G401 (cell line): Measurements from ENCODE around the gene EFNA2. TPM values are rescaled to one million over a fixed set of nuclear protein-coding genes. Genes with fewer than 3 reads are reported as not detected.
"Not testable (repeated sequence)": the region's sequence is repeated elsewhere in the genome, so short reads cannot be mapped to it uniquely, and the experiment has no call there.

Experiments
- DNase-seq: peaks from one replicate; pipeline ENCODE4 v3.0.0-alpha.2; 2015; ENCODE audit warnings: low spot score
- in situ Hi-C: cut with HindIII; loops from 2 replicates; pipeline ENCODE4 v1.10.0; 2016; ENCODE audit warnings: low sequenced_read_pairs, mixed read lengths
- total RNA-seq: library from RNA; depleted of rRNA; stranded (reverse); fragments of >200 nt; shearing (Covaris generic); gene quantifications from 2 replicates; pipeline ENCODE4 v1.2.3, GENCODE V29; 2014

Gene EFNA2
- total RNA-seq, 1 experiment from 2014 or later: 1.3 TPM

DNA sequence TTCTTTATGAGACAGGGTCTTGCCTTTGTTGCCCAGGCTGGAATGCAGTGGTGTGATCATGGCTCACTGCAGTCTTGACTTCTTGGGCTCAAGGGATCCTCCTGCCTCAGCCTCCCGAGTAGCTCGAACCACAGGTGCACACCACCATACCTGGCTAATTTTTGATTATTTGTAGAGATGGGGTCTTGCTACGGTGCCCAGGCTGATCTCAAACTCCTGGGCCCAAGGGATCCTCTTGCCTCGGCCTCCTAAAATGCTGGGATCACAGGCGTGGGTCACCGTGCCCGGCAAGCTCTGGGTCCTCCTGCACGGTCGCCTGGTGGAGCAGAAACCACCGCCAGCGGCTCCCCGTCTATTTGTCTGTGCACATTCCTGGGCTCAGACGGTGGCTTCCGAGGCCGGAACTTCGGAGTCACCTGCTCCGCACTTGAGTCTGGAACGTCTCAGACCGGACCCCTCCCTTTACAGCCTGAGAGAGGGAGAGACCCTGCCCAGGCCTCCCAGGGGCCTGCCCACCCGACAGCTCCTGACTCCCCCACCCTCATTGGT, 22.2 kb downstream of the EFNA2 start:
- in situ Hi-C loops: no loop called here
- DNase-seq: no peak

DNA sequence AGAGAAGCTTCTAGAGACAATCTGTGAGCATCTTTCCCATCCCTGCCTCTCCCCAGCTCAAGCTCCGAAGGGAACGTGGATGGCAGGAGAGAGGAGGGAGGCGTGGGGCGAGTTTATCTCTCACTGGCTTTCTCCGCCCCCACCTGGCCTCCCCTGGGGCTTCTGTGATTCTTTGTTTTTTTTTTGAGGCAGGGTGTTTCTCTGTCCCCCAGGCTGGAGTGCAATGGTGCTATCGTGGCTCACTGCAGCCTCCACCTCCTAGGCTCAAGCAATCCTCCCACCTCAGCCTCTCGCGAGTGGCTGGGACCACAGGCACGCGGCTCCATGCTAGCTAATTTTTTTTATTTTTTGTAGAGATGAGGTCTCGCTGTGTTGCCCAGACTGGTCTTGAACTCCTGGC, 23.0 kb downstream of the EFNA2 start:
- no peak for DNase-seq
- in situ Hi-C loops: no loop called here

DNA sequence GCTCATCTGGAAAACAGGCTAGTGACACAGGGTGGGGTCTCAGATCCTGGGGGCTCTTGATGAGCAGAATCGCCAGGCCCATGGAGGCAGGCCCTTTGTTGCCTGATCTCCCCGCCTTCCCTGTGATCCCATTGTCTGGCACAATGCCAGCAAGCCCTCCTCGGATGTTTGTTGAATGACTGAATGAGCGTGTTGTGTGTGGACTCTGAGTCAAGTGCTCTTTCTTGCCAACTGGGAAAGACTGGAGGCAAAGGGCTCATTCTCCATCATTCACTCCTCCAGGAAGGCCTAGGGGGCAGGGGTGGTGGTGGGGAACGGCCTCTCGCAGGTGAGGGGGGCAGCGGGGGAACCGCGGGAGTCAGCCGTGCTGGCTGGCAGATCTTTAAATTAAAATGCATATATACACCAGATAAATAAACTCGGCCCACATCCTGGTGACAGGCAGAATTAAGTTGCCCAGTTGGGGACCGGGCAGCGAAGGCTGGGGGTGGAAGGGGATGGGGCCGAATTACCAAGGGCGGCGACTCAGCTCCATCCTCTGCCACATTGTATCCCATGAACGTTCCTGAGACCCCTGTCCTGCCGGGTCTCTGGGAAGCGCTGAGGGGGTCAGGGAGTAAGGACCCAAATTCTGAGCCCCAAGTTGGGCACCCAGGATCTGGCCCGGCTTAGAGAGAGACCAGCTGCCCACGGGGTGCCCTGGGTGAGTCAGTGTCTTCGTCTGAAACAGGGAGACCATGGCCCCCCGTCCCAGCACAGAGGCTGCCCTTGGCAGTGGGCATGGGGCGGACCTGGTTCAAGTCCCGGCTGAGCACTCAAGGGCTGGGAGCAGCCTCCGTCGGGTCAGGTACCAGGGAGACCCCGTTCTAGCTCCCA, 24.5 kb downstream of the EFNA2 start:
- no peak for DNase-seq
- in situ Hi-C loops: no loop called here

DNA sequence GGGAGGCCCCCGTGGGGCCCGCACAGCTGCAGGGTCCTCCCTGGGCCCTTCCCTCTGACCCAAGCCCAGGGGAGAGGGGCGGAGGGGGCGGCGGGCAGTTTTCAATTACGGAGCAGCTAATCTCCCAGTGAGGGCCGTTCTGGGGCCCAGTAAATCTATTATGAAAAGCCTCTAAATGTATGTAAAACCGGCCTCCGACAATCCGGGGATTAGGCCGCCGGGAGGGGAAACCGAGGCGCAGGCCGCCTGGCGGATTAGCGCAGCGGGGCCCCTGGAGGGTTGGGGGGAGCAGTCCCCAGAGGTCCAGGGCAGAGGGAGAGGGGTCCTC, 25.1 kb downstream of the EFNA2 start:
- in situ Hi-C loops: no loop called here
- no peak for DNase-seq

DNA sequence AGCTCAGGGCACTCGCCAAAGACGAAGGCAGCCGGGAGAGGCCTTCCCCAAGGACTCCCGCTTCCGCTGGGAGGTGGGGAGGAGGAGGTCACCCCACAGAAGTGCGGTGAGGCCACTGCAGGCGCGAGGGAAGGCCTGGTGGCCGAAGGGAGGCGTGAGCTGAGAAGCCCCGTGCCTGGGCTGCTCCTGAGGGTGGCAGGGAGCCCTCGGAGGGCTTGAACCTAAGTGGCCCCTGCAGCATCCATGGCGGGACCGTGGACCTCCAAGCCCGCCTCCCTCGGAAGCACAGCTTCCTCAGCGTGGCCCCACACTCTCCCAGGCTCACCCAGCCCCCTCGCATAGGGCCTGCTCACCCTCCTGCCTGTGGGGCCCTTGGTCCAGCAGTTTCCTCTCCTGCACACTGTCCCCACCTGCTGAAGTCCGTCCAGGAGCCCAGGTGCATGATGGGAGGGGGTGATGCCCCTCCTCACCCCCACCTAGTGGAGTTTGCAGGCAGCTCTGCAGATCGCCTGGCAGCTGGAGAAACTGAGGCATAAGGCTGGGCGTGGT, 25.9 kb downstream of the EFNA2 start:
- DNase-seq: no peak
- in situ Hi-C loops: no loop called here

DNA sequence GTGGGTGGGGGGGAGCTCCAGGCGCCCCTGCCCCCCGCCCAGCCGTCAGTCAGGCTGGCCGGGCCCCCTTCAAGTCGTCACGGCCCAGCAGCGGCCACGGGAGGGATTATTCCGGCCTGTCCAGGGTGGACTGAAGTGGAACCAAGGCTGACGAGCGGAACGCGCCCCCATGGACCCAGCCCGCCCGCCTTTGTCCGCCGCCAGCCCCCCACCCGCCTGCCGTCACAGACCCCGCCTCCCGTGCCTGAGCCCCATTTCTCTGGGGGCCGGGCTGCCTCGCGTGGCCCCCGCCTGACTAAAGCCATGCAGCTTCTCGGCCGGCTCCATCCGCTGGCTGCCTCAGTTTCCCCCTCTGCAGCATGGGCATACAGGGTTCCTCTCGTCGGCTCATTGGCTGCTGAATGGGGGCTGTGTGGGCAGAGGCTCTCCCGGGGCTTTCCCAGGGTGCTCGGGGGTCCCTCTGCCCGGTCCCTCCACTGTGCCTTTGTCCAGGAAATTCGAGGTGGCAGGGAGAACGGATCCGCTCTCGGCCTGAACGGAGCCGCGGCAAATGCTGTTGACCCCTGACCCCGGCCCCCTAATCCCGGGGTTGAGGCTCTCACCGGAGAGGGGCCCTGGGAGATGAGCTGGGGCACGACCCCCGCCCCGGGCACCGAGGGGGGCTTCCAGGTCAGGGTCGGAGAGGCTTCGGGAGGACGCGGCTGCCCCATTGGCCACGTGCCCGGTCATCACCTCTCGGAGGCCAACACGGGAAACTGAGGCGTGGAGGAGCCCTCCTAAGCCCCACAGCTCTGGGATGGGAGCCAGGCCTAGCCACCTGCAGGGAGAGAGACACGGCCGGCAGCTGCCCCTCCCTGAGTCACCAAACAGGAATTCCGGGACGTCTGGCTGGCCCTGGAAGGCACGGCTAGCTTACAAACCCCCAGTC, 27.4 kb downstream of the EFNA2 start:
- in situ Hi-C loops: no loop called here

DNA sequence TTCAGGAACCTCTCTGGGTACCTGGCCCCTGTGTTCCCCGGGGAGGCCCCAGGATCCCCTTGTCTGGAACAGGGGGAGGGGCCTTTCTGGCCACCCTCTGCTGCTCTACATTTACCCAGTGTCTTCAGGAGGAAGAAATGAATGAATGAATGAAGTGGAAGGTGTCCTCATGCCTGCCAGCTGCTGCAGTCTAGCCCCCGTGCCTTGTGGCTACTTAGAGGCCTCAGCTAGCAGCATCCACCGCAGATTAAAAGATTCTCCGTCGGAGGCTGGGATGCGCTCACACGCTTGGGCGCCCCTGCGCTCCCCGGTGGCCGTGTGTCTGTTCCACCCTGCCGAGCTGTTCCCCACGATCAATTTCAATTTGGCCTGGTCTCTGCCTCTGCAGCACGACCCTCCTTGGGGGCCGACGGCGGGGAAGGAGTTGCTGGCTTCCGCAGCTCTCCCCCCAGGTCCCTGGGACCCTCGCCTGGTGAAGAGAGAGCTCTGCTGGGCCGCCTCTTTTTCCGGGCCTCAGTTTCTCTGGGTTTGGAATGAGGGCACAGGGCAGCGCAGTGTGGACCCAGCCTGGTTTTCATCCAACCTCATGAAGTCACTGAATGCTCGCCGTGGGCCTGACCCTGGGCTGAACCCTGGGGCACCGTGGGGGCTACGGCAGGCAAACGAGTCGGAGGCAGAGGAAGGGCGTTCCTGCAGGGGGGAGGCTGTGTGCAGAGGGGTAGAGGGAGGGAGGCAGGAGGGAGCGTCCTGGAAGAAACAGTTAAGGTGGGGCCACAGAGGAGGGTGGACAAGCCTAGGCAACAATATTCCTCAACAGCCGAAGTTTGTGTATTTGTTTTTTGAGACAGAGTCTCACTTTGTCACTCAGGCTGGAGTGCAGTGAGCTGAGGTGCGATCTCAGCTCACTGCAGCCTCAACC, 28.3 kb downstream of the EFNA2 start:
- in situ Hi-C loops: no loop called here
- no peak for DNase-seq

More for the DNA sequence above, 27.4 kb downstream of the EFNA2 start:
- DNase-seq: no peak

DNA sequence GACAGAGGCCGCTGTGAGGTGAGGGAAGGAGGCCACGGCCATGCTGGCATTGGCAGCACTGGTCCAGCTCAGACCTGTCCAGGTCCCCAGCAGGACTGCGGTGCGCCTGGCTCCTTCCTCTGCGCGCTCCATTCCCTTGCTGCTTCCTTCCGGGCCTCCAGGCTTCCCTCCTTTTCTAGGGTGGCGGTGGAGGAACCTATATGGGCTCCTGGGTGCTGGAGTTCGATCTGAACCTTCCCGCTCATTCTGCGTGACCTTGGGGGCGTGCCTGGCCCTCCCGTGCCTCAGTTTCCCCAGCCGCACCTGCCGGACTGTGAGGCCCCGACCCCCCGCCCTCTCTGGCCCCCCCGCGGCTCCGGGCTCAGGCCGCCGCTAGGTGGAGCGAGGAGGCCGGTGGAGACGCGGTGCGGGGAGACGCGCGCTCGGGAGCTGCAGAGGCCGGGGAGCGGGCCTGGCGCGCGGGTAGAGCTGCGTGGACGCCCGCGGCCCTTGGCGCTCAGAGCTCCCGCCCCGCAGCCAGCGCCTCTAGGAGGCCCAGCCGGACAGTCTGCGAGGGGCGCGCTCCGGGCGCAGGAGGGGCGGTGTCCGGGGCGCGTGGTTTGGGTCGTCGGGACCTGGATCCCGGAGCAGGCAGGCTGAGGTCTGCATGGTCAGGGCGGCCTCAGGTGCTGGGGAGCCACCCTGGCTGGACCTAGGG, 29.9 kb downstream of the EFNA2 start:
- DNase-seq: peak; percentile 72

DNA sequence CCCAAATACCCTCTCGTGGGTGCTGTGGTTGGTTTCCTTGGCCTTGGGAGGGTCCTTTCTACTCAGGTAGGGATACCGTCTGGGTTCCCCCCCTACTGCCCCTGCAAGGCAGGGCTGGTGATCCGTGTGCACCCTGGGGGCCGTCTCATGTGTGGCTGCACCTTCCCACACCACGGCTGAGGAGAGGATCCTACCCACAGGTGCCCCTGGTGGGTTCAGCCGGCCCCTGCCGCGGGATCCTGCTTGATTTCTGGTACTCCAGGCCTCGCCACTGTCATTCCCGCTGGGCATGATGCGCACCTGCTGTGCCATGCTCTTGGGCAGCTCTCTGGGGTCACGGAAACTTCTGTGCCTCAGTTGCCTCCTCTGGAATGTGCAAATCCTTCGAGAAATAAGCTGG, 30.8 kb downstream of the EFNA2 start:
- in situ Hi-C loops: no loop called here
- DNase-seq: no peak

More for the DNA sequence above, 29.9 kb downstream of the EFNA2 start:
- in situ Hi-C loops: no loop called here

DNA sequence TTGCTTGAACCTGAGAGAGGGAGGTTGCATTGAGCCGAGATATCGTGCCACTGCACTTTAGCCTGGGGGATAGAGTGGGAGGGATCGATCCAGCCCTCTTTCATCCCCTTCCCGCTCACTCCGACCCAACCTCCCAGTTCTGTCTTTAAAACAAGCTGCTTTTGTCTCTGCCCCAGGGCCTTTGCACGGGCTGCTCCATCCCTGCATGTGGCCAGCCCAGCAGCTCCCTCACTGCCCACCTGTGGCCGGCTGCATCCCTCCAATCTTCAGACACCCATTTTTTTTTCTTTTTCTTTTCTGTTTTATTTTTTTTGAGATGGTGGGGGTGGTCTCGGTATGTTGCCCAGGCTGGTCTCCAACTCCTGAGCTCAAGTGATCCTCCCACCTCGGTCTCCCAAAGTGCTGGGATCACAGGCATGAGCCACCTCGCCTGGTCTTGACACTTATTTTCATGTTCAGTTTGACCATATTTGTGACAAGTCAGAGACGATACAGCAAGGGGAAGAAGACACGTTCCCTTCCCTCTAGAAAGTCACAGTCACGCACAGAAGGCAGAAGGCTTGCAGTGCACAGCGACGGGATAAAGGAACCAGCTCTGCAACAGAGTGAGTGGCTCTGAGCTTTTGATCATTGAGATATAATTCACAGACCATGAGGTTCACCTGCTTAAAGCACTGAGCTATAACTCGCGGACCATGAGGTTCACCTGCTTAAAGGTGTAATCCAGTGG, 31.8 kb downstream of the EFNA2 start:
- no peak for DNase-seq
- in situ Hi-C loops: no loop called here

DNA sequence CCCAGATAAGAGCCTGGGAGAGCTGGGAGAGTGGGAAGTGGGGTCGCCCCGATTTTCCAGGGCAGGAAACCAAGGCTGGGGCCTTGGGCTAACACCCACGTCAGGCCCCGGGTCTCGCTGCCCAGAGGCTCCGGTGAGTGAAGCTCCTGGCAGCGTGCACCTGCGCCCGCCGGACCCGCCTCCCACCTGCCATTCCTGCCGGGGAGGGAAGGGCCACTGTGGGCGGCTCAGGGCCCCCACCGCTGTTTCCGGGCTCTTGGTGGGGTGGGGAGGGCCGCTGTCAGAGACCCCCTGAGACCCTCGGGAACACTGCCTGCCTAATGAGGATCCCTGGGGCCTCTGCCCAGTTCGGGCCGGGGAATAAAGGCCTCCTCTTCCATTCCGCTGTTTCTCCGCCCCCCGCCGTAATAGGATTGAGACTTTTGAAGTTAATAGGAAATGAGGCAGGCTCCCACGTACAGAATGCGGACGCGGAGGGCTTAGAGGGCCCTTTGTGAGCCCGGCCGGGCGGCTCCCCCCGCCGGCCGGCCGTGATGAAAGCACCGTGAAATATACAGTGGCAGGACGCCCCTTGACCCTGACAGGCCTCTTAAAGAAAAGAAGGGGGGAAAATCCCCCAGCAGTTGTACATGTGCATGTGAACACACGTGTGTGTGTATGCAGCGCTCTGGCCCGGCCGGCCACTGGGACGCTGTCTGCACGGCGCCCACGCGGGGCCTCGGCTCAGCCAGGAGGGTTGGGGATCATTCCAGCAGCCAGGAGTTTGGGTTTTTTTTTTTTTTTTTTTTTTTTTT, 33.2 kb downstream of the EFNA2 start:
- no peak for DNase-seq
- in situ Hi-C loops: no loop called here

DNA sequence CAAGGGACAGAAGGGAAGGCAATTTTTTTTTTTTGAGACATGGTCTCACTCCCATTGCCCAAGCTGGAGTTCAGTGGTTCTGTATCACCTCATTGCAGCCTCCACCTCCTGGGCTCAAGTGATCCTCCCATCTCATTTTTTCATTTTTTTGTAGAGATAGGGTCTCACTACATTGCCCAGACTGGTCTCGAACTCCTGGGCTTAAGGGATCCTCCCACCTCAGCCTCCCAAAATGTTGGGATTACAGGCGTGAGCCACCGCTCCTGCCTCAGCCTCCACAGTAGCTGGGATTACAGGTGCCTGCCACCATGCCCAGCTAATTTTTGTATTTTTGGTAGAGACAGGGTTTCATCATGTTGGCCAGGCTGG, 34.6 kb downstream of the EFNA2 start:
- in situ Hi-C loops, DNase-seq: not testable (repeated sequence)

DNA sequence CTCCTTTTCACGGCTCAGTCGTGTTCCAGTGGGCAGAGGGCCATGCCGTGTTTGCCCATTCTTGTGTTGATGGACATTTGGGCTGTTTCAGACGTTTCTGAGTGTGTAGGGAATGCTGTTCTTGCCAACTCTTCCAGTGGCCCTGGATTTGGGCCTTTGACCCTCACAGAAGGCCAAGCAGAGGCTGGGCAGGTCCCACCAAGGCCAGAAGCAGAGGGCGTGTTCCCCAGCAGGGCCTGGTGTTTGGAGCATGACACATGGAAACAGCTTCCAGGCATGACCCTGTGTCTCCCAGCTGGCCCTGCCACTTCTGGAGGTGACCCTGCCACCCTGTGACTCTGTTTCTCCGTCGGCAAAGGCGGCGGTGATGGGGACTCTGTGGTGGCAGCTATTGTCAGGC, 35.9 kb downstream of the EFNA2 start:
- in situ Hi-C loops: no loop called here
- no peak for DNase-seq

DNA sequence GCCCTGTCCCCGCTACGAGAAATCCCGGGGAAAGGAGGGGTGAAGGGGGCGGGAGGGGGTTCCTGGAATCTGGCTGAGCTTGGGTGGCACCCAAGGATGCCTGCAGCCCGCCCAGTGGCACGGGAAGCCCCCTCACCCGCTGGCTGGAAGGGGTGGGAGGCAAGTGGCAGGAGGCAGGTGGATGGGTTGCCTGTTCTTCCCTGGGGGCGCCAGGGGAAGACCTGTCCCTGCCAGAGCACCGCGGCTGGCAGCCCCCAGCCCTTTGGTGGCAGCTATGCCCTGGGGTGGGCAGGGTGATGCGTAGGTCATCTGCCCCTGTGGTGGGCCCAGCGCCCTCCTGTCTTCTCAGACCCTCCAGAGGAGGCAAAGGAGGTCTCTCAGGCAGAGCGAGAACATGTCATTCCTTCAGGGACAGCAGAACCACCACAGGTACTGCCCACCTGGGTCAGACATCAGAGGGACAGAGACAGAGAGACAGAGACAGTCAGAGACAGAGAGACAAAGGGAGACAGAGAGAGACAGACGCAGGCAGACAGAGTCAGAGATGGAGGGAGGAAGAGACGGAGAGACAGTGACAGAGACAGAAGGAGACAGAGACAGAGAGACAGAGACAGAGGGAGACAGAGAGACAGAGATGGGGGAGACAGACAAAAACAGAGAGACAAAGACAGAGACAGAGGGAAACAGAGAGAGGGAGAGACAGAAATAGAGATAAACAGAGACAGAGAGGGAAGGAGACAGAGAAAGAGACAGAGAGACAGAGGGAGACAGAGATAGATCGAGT, 36.7 kb downstream of the EFNA2 start:
- in situ Hi-C loops: no loop called here
- no peak for DNase-seq

DNA sequence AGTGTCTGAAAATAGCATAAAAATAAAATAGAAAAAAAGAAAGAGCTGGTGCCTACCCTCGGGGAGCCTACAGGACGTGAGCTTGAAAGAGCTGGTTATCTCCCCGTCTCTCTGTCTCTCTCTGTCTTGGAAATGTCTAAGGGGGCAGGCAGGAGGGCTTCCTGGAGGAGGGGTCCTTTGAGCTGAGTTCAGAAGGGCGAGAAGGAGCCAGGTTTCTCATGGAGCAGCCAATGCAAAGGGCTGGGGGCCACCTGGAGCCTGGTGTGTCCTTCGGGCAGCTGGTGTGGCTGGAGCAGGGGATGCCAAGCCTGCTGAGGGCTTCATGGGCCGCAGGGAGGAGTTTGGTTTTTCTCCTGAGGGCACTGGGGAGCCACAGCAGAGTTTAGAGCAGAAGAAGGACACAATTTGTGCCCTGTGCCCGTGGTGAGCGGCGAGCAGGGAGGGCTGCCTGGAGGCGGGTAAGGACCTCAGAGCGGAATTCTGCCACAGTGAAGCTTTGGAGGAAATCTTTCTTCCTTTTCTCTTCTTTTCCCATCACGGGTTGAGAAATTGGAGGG, 38.7 kb downstream of the EFNA2 start:
- in situ Hi-C loops: no loop called here
- no peak for DNase-seq
